Stimulated activated CD4-positive, alpha-beta T cell treated with anti-CD3 and anti-CD28 coated beads, Interleukin-1b, Interleukin-23, amount 100 ng/mL, for 1 hour (primary cell): Measurements from ENCODE around the gene AHSG.

Experiments used
- DNase-seq, 2 donors: peaks; one replicate each; pipeline ENCODE4 v3.0.0-alpha.2; 2020; ENCODE audit warnings: low read depth in 2 of 2

AHSG gene

GRCh38 chr3:186640473-186640818 lies 27.6 kb downstream of the AHSG start:
- DNase-seq = no peak

DNA sequence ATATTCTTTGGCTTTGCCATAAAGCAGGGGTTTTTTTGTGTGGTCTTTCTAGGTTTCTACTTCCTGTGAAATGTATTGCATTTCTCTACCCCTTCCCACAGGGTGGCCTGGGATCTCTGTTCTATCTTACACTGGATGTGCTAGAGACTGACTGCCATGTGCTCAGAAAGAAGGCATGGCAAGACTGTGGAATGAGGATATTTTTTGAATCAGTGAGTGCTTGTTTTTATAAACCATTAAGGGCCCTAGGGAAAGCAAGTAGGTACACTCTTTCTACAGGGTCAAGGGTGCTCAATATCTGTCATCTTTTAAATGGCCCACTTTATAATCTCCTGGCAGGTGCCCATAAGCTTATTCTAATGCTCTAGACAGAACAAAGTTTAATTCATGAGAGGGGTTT lies 28.1 kb downstream of the AHSG start:
- DNase-seq = no peak

DNA sequence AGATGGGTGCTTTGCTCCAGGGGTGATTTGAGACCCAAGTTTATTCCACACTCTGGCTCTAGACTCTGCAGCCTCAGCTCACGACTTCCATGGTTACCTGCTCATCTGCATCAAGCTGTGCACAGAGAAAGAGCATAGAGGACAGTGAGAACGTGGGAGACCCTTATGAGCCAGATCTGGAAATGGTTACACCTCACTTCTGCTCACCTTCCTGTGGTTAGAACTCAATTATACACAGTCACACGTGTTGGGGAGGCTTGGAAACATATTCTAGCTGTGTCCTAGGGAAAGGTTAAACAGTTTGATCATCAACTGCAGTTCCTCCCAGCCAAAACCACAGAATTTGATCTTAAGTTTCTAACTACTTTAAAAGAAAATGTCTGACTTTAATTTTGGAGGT lies 29.2 kb downstream of the AHSG start:
- DNase-seq = no peak

DNA sequence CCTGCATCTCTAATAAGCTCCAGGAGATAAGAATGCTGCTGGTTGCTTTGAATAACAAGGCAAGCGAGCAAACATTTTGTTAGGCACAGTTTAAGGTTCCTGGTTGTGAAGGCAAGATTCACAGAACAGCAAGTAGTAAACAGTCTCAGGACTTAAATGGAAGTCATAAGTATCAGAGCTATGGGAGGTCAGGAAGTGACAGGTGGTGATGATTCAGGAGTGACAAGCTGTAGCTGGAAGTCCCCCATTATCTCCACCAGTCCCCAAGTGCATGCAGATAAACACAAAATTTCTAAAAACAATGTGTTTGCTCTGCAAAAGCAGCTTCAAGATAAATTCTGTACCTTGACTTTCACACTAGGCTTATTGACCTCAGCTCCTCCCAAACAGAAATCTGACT lies 30.6 kb downstream of the AHSG start:
- no peak for DNase-seq

DNA sequence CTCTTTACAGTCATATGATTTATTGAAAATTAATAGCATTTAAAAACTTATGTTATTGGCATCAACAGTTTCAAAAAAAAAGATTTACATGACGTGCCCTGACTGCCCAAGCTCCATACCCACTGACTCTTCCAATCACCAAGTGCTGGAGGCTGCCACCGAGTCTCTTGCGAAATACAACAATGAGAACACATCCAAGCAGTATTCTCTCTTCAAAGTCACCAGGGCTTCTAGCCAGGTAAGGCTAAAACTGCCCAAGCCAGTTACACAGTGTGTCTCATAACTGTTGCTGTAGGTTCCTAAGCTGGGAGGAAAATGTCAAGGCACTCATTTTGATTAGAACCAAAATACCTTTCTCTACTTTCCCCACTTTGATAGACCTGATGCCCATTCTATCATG lies 31.8 kb downstream of the AHSG start:
- DNase-seq = no peak

- DNase-seq = no peak
Measured at GRCh38 chr3:186646106-186646505, 33.2 kb downstream of the AHSG start.

DNA sequence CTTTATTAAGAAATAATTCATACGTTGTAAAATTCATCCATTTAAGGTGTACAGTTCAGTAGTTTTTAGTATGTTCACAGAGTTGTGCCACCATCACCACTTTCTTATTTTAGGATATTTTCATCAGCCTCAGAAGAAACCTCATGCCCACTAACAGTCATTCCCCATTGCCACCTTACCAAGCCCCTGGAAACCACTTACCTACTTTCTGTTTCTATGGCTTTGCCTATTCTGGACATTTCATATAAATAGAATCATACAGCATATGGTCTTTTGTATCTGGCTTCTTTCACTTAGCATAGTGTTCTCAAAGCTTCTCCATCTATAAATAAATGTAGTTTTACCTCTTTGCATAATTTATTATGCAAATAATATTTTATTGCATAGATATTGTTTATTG lies 34.0 kb downstream of the AHSG start:
- DNase-seq = no peak

GRCh38 chr3:186648851-186649250 lies 36.0 kb downstream of the AHSG start:
- no peak for DNase-seq

DNA sequence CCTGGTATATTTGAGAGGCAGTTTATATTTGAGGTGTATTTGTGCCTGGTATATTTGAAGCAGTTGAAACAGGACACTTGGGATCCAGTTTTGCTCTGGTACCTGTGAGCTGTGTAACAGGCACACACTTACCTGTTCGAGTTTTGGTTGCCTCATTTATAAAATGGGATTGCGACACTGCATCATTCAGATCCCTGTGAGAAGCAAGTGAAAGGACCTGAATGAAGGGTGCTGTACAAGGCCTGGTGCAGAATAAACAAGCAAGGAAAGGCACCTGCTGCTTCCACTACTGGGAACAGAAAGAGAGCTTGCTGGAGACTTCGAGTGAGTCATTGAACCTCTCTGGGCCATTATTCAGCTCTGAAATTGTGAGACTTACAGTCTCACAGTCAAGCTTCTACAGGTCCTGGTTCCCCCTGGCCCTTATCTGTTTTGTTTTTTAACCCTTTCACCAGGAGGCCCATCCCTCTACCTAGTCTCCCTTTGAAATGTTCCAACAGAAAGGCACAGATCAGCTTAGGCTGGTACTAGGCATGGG lies 38.9 kb downstream of the AHSG start:
- no peak for DNase-seq

DNA sequence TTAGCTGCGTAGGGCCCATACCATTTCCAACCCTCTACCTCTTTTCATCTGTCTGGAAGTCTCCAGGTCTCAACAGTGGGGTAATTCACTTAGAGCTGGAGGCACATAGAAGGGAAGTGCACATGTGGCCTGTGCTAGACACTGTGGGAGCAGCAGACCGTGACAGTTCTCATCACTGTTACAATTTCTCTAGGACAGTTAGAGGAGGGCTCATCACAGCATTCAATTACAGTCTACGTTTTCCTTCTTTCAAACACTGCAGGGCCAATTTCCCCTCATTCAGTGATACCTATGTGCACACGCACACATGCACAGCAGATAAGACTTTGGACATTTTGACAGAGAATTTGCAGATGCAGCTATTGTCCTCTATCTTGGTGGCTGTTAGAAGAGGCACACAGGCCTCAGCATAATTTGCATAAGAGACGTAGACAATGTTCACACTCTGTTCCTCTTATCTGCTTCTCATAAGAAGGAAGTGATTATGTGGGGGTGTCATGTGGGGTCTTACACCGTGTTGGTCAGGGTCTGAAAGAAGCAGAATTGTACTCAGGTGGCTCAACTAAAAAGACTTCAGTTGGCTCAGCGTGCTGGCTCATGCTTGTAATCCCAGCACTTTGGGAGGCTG lies 40.3 kb downstream of the AHSG start:
- DNase-seq = no peak

- no peak for DNase-seq
Measured at GRCh38 chr3:186653984-186654383, 41.1 kb downstream of the AHSG start.

DNA sequence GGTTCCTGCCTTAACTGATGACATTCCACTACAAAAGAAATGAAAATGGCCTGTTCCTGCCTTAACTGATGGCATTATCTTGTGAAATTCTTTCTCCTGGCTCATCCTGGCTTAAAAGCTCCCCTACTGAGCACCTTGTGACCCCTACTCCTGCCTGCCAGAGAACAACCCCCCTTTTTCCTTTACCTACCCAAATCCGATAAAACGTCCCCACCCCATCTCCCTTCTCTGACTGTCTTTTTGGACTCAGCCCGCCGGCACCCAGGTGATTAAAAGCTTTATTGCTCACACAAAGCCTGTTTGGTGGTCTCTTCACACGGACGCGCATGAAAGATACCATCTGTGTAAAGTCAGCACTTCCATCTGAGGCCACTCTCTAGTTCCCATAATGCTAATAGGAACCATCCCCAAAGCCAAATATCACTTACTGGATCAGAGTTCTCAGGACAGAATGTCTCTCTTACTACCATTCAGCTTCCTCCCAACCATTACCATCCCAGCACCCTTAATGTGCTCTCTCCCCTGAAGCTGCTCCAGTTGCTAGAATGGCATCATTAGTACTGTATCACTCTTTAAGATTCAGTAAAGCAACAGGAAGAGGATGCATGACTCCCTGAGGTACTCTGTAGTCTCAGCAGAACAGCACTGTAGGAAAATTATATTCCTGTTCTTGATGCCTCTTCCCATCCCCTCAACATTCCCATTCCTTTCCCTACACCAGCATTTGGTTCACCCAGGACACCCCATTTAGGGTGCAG lies 50.7 kb downstream of the AHSG start:
- no peak for DNase-seq

- no peak for DNase-seq
Measured at GRCh38 chr3:186664119-186664495, 51.2 kb downstream of the AHSG start.

- no peak for DNase-seq
Measured at GRCh38 chr3:186664506-186664905, 51.6 kb downstream of the AHSG start.

- DNase-seq = no peak
Measured at GRCh38 chr3:186665625-186666188, 52.8 kb downstream of the AHSG start, which contains the start of gene HRG. Gene HRG (plus strand): TSS chr3:186666014. CDS start chr3:186666032, 18 bp downstream.

GRCh38 chr3:186668426-186668825 lies 55.6 kb downstream of the AHSG start:
- no peak for DNase-seq

GRCh38 chr3:186669378-186670084 lies 56.7 kb downstream of the AHSG start:
- no peak for DNase-seq

DNA sequence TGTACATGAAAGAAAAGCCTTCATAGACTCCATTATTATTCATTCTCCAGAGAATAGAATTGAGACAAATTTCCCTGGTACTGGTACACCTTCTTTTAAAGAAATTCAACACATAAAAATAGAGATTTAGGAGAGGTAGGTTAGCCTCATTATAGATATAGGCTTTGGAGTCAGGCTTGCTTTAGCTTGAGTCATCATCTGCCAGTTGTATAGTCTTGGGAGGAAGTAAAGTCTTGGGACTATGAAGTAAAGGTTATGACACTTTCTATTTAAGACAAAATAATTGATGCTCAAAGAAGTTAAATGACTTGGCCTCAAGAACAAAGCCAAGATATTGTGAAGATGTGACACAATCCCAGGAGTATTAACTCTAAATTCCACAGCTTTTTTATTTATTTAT lies 57.3 kb downstream of the AHSG start:
- DNase-seq = no peak
